Ovary (tissue), 3 donors: ENCODE results near the gene TLR6.

Experiments
- EP300 ChIP-seq: sonication (generic); formaldehyde crosslinking; IDR thresholded peaks from one replicate; pipeline ENCODE4 v1.6.1; 2017; ENCODE audit warnings: antibody characterized with exemption
- POLR2A ChIP-seq: fragments of 450-650 bp; IDR thresholded peaks from one replicate; pipeline ENCODE4 v1.6.1; 2017; ENCODE audit warnings: antibody characterized with exemption, mild to moderate bottlenecking, moderate library complexity
- TF ChIP-seq, protein P1 (sequence below), 3 donors: fragments of 450-650 bp in 2 of 3; fragments of 200-600 bp in 1 of 3; IDR thresholded peaks; one replicate each; pipeline versions ENCODE4 v1.5.1 to v1.8.0; 2016 to 2022; ENCODE audit warnings: antibody characterized with exemption in 3 of 3, mild to moderate bottlenecking in 1 of 3
- donor health status: DM: no; HTN: no; CAD: no.

DNA sequence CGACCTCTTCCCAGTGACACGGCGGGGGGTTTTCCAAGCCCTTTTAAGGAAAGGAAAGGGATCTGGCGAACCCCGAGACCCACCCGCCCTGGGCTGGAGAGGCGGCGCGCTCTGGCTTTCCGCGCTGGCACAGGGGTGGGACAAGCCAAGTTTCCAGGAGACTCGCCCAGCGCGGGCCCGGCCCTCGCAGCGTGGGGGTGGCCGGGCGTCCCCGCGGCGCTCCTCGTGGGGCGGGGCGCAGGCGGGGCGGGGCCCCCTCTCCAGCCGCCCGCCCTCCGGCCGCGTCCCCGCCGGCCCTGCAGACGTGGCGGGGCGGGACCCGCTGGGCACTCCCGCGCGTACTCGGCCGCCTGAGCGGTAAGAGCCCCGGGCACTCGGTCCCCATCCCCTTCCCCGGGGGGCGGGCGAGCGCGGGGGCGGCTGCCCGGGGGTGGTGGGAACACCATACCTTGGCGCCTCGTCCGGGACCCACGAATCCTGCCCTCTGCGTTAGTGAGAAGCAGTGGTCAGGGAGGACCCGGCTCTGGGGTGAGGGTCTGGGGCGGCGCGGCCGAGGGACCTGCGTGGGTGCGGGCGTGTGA, 11.0 kb upstream of the TLR6 start, which contains the start of gene FAM114A1:
- TF ChIP-seq, protein P1, sequence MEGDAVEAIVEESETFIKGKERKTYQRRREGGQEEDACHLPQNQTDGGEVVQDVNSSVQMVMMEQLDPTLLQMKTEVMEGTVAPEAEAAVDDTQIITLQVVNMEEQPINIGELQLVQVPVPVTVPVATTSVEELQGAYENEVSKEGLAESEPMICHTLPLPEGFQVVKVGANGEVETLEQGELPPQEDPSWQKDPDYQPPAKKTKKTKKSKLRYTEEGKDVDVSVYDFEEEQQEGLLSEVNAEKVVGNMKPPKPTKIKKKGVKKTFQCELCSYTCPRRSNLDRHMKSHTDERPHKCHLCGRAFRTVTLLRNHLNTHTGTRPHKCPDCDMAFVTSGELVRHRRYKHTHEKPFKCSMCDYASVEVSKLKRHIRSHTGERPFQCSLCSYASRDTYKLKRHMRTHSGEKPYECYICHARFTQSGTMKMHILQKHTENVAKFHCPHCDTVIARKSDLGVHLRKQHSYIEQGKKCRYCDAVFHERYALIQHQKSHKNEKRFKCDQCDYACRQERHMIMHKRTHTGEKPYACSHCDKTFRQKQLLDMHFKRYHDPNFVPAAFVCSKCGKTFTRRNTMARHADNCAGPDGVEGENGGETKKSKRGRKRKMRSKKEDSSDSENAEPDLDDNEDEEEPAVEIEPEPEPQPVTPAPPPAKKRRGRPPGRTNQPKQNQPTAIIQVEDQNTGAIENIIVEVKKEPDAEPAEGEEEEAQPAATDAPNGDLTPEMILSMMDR (IDR thresholded peaks at IDR 0.05): no peak
- peak; percentile 31 for TF ChIP-seq POLR2A
- TF ChIP-seq EP300: no peak
